Breast epithelium (tissue), 3 donors: ENCODE measurements around the gene EPB41.

Experiments
- POLR2A ChIP-seq: fragments of 450-650 bp; IDR thresholded peaks from one replicate; pipeline ENCODE4 v1.6.1; 2016; ENCODE audit warnings: antibody characterized with exemption, mild to moderate bottlenecking, moderate library complexity
- POLR2AphosphoS5 ChIP-seq, 3 donors: sonication (generic); formaldehyde crosslinking; IDR thresholded peaks; one replicate each; pipeline ENCODE4 v1.6.1; 2017; ENCODE audit warnings: antibody characterized with exemption in 3 of 3

DNA sequence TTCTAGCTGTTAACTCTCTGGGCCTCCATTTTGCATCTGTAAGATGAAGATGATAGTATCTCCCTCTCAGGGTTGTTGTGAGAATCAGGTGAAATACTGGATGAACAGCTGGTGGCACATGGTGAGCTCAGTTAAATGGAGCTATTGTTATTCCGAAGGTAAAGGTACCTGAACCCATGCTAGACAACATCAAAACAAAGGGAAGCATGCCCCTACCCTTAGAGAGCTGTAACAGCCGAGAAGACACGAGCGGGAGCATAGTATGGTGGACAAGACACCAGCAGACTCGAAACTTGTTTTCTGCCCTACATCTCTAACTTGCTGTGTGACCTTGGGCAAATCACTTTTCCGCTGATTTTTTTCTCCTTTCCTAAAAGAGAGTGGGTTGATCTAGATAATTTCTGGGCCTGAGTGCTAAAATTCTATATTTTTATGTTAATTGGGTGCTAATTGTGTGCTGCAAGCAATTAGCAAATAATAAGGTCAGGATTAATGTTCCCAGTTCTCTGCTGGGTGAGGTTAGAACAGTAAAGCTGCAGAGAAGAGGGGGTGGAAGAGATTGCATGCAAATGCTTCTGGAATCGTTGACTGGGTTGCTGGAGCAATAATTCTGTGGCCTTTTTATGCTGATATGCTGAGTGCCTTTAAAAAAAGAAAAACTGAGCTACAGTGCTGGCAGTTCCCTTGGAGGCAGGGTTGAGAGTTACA lies 198.5 kb downstream of the EPB41 start:
- no peak for TF ChIP-seq POLR2AphosphoS5 (IDR thresholded peaks at IDR 0.05)
- TF ChIP-seq POLR2A, result no peak
